B cell (primary cell): ENCODE data around the gene OCA2. TPM values are rescaled to one million over a fixed set of nuclear protein-coding genes. Genes with fewer than 3 reads are reported as not detected.

ENCODE experiments used
- ATAC-seq: fragments of 200-7000 bp; cut with Tn5 transposase; one replicate; pipeline ENCODE4 v1.10.0; 2021; ENCODE audit warnings: low read depth, mild to moderate bottlenecking, moderate number of reproducible peaks, moderate library complexity
- CTCF ChIA-PET: fragments of 350-600 bp; sonication (Branson Sonifier 250); formaldehyde crosslinking; loops from one replicate; lab custom pipeline; 2021; ENCODE audit warnings: antibody characterized with exemption, inconsistent platforms; lab: Charles Lee
- POLR2A ChIA-PET: fragments of 350-600 bp; sonication (Branson Sonifier 250); formaldehyde crosslinking; loops from one replicate; lab custom pipeline; 2021; ENCODE audit warnings: antibody characterized with exemption; lab: Charles Lee
- DNase-seq: peaks from one replicate; pipeline ENCODE4 v3.0.0; 2013
- H2AFZ ChIP-seq: 2 replicates; pipeline ENCODE4 v1.6.1; 2012; ENCODE audit warnings: mild to moderate bottlenecking, low read depth, low read length; ENCODE audit not compliant: insufficient read depth, poor library complexity, severe bottlenecking
- H3K27ac ChIP-seq, 2 donors: 1 replicate in 1 of 2; 2 replicates in 1 of 2; pipeline ENCODE4 v1.5.1; 2012 to 2013; ENCODE audit warnings: low read length in 2 of 2, mild to moderate bottlenecking in 2 of 2, moderate library complexity in 1 of 2
- H3K27me3 ChIP-seq, 4 experiments: fragments of 200-600 bp in 1 of 4; sonication (generic) in 1 of 4; replicated peaks in 1 of 4; 1 replicate in 2 of 4; 2 replicates in 2 of 4; pipeline versions ENCODE4 v1.6.1 to v1.7.0; 2013 to 2016; ENCODE audit warnings: low read length in 3 of 4, mild to moderate bottlenecking in 2 of 4, mixed read lengths in 1 of 4, moderate library complexity in 1 of 4; ENCODE audit not compliant: insufficient read depth in 4 of 4, control insufficient read depth in 3 of 4; ENCODE audit errors: control extremely low read depth in 1 of 4
- H3K36me3 ChIP-seq, 2 experiments: replicated peaks in 1 of 2; 1 replicate in 1 of 2; 2 replicates in 1 of 2; pipeline versions ENCODE4 v1.6.1 to v1.7.1; 2013; ENCODE audit warnings: low read length in 1 of 2; ENCODE audit not compliant: insufficient read depth in 2 of 2, control insufficient read depth in 1 of 2; ENCODE audit errors: control extremely low read depth in 1 of 2, extremely low read depth in 1 of 2
- H3K4me1 ChIP-seq, 2 donors: fragments of 200-600 bp in 1 of 2; sonication (generic) in 1 of 2; 1 replicate in 1 of 2; 2 replicates in 1 of 2; pipeline versions ENCODE4 v1.5.1 to v1.6.1; 2013 to 2017; ENCODE audit warnings: low read length in 2 of 2; ENCODE audit not compliant: control insufficient read depth in 2 of 2, insufficient read depth in 2 of 2
- H3K4me2 ChIP-seq: replicated peaks from 2 replicates; pipeline ENCODE3; 2012; ENCODE audit warnings: mild to moderate bottlenecking, low read depth, low read length; ENCODE audit not compliant: poor library complexity, severe bottlenecking
- H3K4me3 ChIP-seq, 5 experiments: fragments of 200-600 bp in 1 of 5; sonication (generic) in 1 of 5; 1 replicate in 3 of 5; 2 replicates in 2 of 5; pipeline versions ENCODE4 v1.5.1 to v1.7.0; 2011 to 2016; ENCODE audit warnings: low read length in 4 of 5, mild to moderate bottlenecking in 4 of 5, low read depth in 2 of 5, control low read depth in 1 of 5, moderate library complexity in 1 of 5; ENCODE audit not compliant: insufficient read depth in 1 of 5; ENCODE audit errors: control extremely low read depth in 1 of 5, extremely low read depth in 1 of 5
- H3K79me2 ChIP-seq: fragments of 200-600 bp; sonication (generic); one replicate; pipeline ENCODE4 v1.6.0; 2016; ENCODE audit warnings: low read length; ENCODE audit not compliant: control insufficient read depth, insufficient read depth
- H3K9ac ChIP-seq: fragments of 200-600 bp; sonication (generic); 2 replicates; pipeline ENCODE4 v1.6.1; 2017; ENCODE audit warnings: mild to moderate bottlenecking, low read length, moderate library complexity
- H3K9me3 ChIP-seq, 3 donors: one replicate each; pipeline versions ENCODE4 v1.6.1 to v1.7.1; 2013; ENCODE audit warnings: low read length in 2 of 3; ENCODE audit not compliant: control insufficient read depth in 2 of 3, insufficient read depth in 1 of 3; ENCODE audit errors: control extremely low read depth in 1 of 3
- H4K20me1 ChIP-seq: 2 replicates; pipeline ENCODE4 v1.6.0; 2012; ENCODE audit warnings: mild to moderate bottlenecking, low read length; ENCODE audit not compliant: insufficient read depth, control insufficient read depth, poor library complexity, severe bottlenecking
- H3K27ac Mint-ChIP-seq: one replicate; pipeline ENCODE4 v1.8.0; 2021; ENCODE audit warnings: mixed read lengths
- H3K27me3 Mint-ChIP-seq: one replicate; pipeline ENCODE4 v1.8.0; 2021; ENCODE audit warnings: mixed read lengths
- H3K4me1 Mint-ChIP-seq: one replicate; pipeline ENCODE4 v1.8.0; 2021; ENCODE audit warnings: mixed read lengths
- H3K4me3 Mint-ChIP-seq: one replicate; pipeline ENCODE4 v1.8.0; 2021; ENCODE audit warnings: mixed read lengths
- H3K9me3 Mint-ChIP-seq: one replicate; pipeline ENCODE4 v1.8.0; 2022; ENCODE audit warnings: mixed read lengths; ENCODE audit not compliant: insufficient read depth
- CTCF ChIP-seq: fragments of 200-600 bp; IDR thresholded peaks from one replicate; pipeline ENCODE4 v1.8.0; 2022; ENCODE audit warnings: antibody characterized with exemption, mild to moderate bottlenecking
- EZH2 ChIP-seq: IDR thresholded peaks from 2 replicates; pipeline ENCODE4 v1.6.1; 2012; ENCODE audit warnings: borderline replicate concordance, low read depth, mild to moderate bottlenecking, moderate library complexity, low read length; ENCODE audit not compliant: insufficient read depth, poor library complexity, severe bottlenecking
- WGBS: methylation state at CpG from one replicate; pipeline ENCODE4 v1.1.5; 2013; ENCODE audit warnings: missing lambda C conversion rate; ENCODE audit not compliant: insufficient coverage; 5-methylcytosine and 5-hydroxymethylcytosine counted together
- intact Hi-C: fragments of 100-400 bp; cut with micrococcal nuclease; formaldehyde crosslinking; loops from one replicate; pipeline ENCODE4 v1.10.0; 2022
- polyA plus RNA-seq: library from polyadenylated mRNA; depleted of rRNA; stranded (reverse); fragments of >200 nt; gene quantifications from 2 replicates; pipeline ENCODE4 v1.2.3, GENCODE V29; 2012
- total RNA-seq, 2 donors: library from RNA; stranded (reverse); fragments of 120-200 nt in 1 of 2; gene quantifications; 1 replicate in 1 of 2; 2 replicates in 1 of 2; pipeline versions ENCODE4 v1.2.3 to v1.2.4, GENCODE V29; 2013 to 2022

Gene OCA2
- total and polyA plus RNA-seq, 2 donors (not counting 1 experiment from before 2014, with no cell fraction given) = 0.12 TPM; not detected in 1

GRCh38 chr15:27864086-27864485, 235.0 kb downstream of the OCA2 start:
- H3K4me1 Mint-ChIP-seq = no peaks in the 10 kb centered on the region

GRCh38 chr15:27863000-27863399, 236.1 kb downstream of the OCA2 start:
- Histone ChIP-seq H3K36me3 (no peaks in the 10 kb centered on the region), H3K79me2 (no peaks in the 10 kb centered on the region), H3K9me3 (peaks cover 0 to 37% (median 0%) of the 10 kb centered on the region in 3 donors), H3K27me3 (no peaks in the 10 kb centered on the region), H3K4me3 (no peak overlapping the region), H3K27ac (no peak overlapping the region), H3K4me2 (no peak overlapping the region), H4K20me1 (no peaks in the 10 kb centered on the region), H3K9ac (no peak overlapping the region), H2AFZ (no peak overlapping the region), H3K4me1 (no peaks in the 10 kb centered on the region)
- no peaks in the 10 kb centered on the region for H3K9me3 Mint-ChIP-seq
- ChIA-PET POLR2A (no interaction called here), CTCF (no interaction called here)
- H3K27me3 Mint-ChIP-seq = no peaks in the 10 kb centered on the region
- ATAC-seq (no peak), DNase-seq (no peak)
- no peak for TF ChIP-seq EZH2
- no peak for TF ChIP-seq CTCF
- no peak overlapping the region for H3K4me3 Mint-ChIP-seq
- no peaks in the 10 kb centered on the region for H3K4me1 Mint-ChIP-seq
- 97% methylated on average over 6 of the region's 6 CpGs for WGBS
- intact Hi-C loops = no loop called here
- no peak overlapping the region for H3K27ac Mint-ChIP-seq

More at GRCh38 chr15:27864086-27864485, 235.0 kb downstream of the OCA2 start:
- Mint-ChIP-seq H3K9me3 (no peaks in the 10 kb centered on the region), H3K27me3 (no peaks in the 10 kb centered on the region), H3K27ac (no peak overlapping the region), H3K4me3 (no peak overlapping the region)
- TF ChIP-seq CTCF = no peak
- no peak for TF ChIP-seq EZH2
- Histone ChIP-seq H3K79me2 (no peaks in the 10 kb centered on the region), H3K36me3 (no peaks in the 10 kb centered on the region), H3K4me1 (no peaks in the 10 kb centered on the region), H2AFZ (no peak overlapping the region), H3K4me3 (no peak overlapping the region), H4K20me1 (no peaks in the 10 kb centered on the region), H3K4me2 (no peak overlapping the region), H3K27me3 (no peaks in the 10 kb centered on the region), H3K9ac (no peak overlapping the region), H3K27ac (no peak overlapping the region), H3K9me3 (peaks cover 0 to 34% (median 0%) of the 10 kb centered on the region in 3 donors)
- DNase-seq = no peak
- WGBS = 90% methylated on average over 1 of the region's 2 CpGs
- POLR2A ChIA-PET = no interaction called here
- no peak for ATAC-seq
- intact Hi-C loops = no loop called here
- CTCF ChIA-PET = no interaction called here
